GM12878 (cell line): ENCODE data around the gene NME7. TPM values are rescaled to one million over a fixed set of nuclear protein-coding genes. Genes with fewer than 3 reads are reported as not detected.

ENCODE experiments used
- PAX5 ChIP-seq: IDR thresholded peaks from 2 replicates; pipeline ENCODE4 v1.6.1; 2011; ENCODE audit warnings: low read depth, low read length, borderline replicate concordance
- SIN3A ChIP-seq: IDR thresholded peaks from 2 replicates; pipeline ENCODE4 v1.6.1; 2012; ENCODE audit warnings: low read depth, low read length, improper control_type of control experiment
- SREBF1 ChIP-seq: IDR thresholded peaks from 2 replicates; pipeline ENCODE4 v1.6.1; 2012; ENCODE audit warnings: mild to moderate bottlenecking, low read length
- STAT3 ChIP-seq: IDR thresholded peaks from 2 replicates; pipeline ENCODE4 v1.6.1; 2011; ENCODE audit warnings: low read depth, low read length, improper control_type of control experiment
- ZNF207 ChIP-seq: fragments of 450-650 bp; IDR thresholded peaks from 2 replicates; pipeline ENCODE4 v1.6.1; 2014; ENCODE audit warnings: antibody characterized with exemption, mild to moderate bottlenecking, borderline replicate concordance
- ZNF274 ChIP-seq: IDR thresholded peaks from one replicate; pipeline ENCODE4 v1.8.0; 2011; ENCODE audit not compliant: insufficient read length, insufficient read depth
- polyA plus RNA-seq, 11 experiments: library from polyadenylated mRNA; depleted of rRNA in 4 of 11; unstranded in 6 of 11; stranded (reverse) in 5 of 11; fragments of >200 nt; fragmentation: Nextera tagmentation in 4 of 11; fragmentation: Illumina TruSeq in 1 of 11; extraction: Ambion mirVana in 4 of 11; extraction: Trizol in 1 of 11; gene quantifications; 1 replicate in 1 of 11; 2 replicates in 10 of 11; pipeline versions ENCODE4 v1.2.1 to v1.2.3, GENCODE V29; 2011 to 2016; ENCODE audit warnings: inconsistent platforms in 2 of 11, missing spikeins in 2 of 11, low read depth in 1 of 11
- total RNA-seq, 4 experiments: library from RNA; depleted of rRNA in 3 of 4; stranded (reverse); fragments of >200 nt in 3 of 4; fragmentation: Illumina TruSeq in 1 of 4; extraction: Trizol in 1 of 4; gene quantifications; 2 replicates each; pipeline versions ENCODE4 v1.2.1 to v1.2.3, GENCODE V29; 2013 to 2021
- TF ChIP-seq, protein P1 (sequence below): fragments of 450-650 bp; formaldehyde crosslinking; IDR thresholded peaks from 2 replicates; pipeline ENCODE4 v1.4.0; 2022; ENCODE audit warnings: mild to moderate bottlenecking, moderate library complexity
- TF ChIP-seq, protein P2 (sequence below): IDR thresholded peaks from 2 replicates; pipeline ENCODE4 v1.6.1; 2011; ENCODE audit warnings: borderline replicate concordance, low read depth, mild to moderate bottlenecking, moderate library complexity, low read length; ENCODE audit not compliant: insufficient read depth, poor library complexity, severe bottlenecking

NME7 gene
- total and polyA plus RNA-seq, 10 of the 15 experiments (the other 5 are each of a cell fraction or from before 2014, with no cell fraction given) = 1.5 to 15.6 (median 7.2) TPM

DNA sequence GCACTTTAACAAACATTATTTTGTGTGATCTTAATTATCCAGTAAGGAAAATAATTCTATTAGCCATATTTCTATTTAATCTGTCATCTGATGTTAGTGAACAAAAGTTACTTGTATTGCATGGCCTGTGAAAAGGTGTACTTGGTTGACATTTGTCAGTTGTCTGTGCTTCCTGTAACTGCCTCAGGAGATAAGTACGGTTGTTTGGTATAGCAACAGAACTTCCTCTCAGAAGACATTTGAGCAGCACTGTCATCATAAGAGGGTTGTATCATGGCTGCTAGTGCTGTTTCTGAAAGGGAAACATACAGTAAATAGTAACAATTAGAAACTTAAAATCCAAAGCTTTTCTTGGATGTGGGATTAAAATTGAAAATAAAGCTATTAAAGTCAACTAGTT lies 3.8 kb upstream of the NME7 start (continued):
- TF ChIP-seq, protein P1, sequence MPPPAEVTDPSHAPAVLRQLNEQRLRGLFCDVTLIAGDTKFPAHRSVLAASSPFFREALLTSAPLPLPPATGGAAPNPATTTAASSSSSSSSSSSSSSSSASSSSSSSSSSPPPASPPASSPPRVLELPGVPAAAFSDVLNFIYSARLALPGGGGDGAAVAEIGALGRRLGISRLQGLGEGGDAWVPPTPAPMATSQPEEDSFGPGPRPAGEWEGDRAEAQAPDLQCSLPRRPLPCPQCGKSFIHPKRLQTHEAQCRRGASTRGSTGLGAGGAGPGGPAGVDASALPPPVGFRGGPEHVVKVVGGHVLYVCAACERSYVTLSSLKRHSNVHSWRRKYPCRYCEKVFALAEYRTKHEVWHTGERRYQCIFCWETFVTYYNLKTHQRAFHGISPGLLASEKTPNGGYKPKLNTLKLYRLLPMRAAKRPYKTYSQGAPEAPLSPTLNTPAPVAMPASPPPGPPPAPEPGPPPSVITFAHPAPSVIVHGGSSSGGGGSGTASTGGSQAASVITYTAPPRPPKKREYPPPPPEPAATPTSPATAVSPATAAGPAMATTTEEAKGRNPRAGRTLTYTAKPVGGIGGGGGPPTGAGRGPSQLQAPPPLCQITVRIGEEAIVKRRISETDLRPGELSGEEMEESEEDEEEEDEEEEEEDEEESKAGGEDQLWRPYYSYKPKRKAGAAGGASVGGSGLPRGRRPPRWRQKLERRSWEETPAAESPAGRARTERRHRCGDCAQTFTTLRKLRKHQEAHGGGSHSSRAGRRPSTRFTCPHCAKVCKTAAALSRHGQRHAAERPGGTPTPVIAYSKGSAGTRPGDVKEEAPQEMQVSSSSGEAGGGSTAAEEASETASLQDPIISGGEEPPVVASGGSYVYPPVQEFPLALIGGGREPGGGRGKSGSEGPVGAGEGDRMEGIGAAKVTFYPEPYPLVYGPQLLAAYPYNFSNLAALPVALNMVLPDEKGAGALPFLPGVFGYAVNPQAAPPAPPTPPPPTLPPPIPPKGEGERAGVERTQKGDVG (CRISPR knock-in tag) = no peak
- no peak for TF ChIP-seq SIN3A
- no peak for TF ChIP-seq ZNF274
- TF ChIP-seq SREBF1 = no peak
- no peak for TF ChIP-seq STAT3
- TF ChIP-seq PAX5 = no peak
- no peak for TF ChIP-seq ZNF207
- TF ChIP-seq, protein P2, sequence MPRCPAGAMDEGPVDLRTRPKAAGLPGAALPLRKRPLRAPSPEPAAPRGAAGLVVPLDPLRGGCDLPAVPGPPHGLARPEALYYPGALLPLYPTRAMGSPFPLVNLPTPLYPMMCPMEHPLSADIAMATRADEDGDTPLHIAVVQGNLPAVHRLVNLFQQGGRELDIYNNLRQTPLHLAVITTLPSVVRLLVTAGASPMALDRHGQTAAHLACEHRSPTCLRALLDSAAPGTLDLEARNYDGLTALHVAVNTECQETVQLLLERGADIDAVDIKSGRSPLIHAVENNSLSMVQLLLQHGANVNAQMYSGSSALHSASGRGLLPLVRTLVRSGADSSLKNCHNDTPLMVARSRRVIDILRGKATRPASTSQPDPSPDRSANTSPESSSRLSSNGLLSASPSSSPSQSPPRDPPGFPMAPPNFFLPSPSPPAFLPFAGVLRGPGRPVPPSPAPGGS = no peak
- TF ChIP-seq, all 136 proteins: peak for 0
